ENCODE measurements around the gene PPP1R36. TPM values are rescaled to one million over a fixed set of nuclear protein-coding genes. Genes with fewer than 3 reads are reported as not detected.

Gene PPP1R36
- total and polyA plus RNA-seq, 2 of the 4 experiments (the other 2 are of a cell fraction): 0.15 to 0.54 TPM

GRCh38 chr14:64601571-64601970 is 51.8 kb downstream of the PPP1R36 start:
- no peak overlapping the region for H2AK9ac ChIP-seq (replicated peaks; ENCODE audit: low read depth, low read length, poor library complexity)
- no peak overlapping the region for H3K56ac ChIP-seq (ENCODE audit: extremely low read depth, insufficient read depth, low read length)
- no peak for DNase-seq
- H3K4me2 ChIP-seq (ENCODE audit: low read depth, low read length): no peak overlapping the region
- intact Hi-C loops (cut with micrococcal nuclease): no loop called here
- H3K9me3 ChIP-seq (ENCODE audit: control insufficient read depth, insufficient read depth, low read length): no peaks in the 10 kb centered on the region
- no peak overlapping the region for H3K18ac ChIP-seq (ENCODE audit: low read depth, low read length)
- H4K8ac ChIP-seq (ENCODE audit: low read depth in 2 of 2, low read length in 2 of 2): no peak overlapping the region
- no peak overlapping the region for H3K9ac ChIP-seq (ENCODE audit: low read depth, low read length)
- no peak overlapping the region for H4K5ac ChIP-seq (ENCODE audit: low read depth, low read length)
- in situ Hi-C loops (cut with MboI; ENCODE audit: low sequenced_read_pairs): no loop called here
- H3K4me3 ChIP-seq (ENCODE audit: insufficient read depth, low read depth, low read length): no peak overlapping the region
- H3K4me1 ChIP-seq (ENCODE audit: control insufficient read depth, insufficient read depth, low read length): no peaks in the 10 kb centered on the region
- H3K4ac ChIP-seq (ENCODE audit: low read depth, low read length): no peak overlapping the region
- no TSS peak for BruUV-seq (replicated peaks)
- peak overlapping the region; percentile 75 for H2AFZ ChIP-seq (replicated peaks; ENCODE audit: low read length, poor library complexity)
- WGBS, 2 experiments (ENCODE audit: extremely low coverage in 2 of 2, insufficient read length in 1 of 2): no CpG with 5 or more reads among the region's 38 CpGs
- no peak for TF ChIP-seq CEBPB (IDR thresholded peaks at IDR 0.05; ENCODE audit: low read depth, low read length)
- no peak for TF ChIP-seq MAFK (IDR thresholded peaks at IDR 0.05; ENCODE audit: low read depth, low read length)
- no peak for TF ChIP-seq RCOR1 (IDR thresholded peaks at IDR 0.05; ENCODE audit: insufficient replicate concordance, low read length)
- TF ChIP-seq NFE2L2 (IDR thresholded peaks at IDR 0.05; ENCODE audit: low read depth, low read length): no peak
- TF ChIP-seq FOS (IDR thresholded peaks at IDR 0.05; ENCODE audit: low read depth, low read length): no peak
- no peaks in the 10 kb centered on the region for H3K9me1 ChIP-seq (ENCODE audit: insufficient read depth, low read length)
- no peak overlapping the region for H2AK5ac ChIP-seq (ENCODE audit: low read depth, low read length)
- no peaks in the 10 kb centered on the region for H3K36me3 ChIP-seq (ENCODE audit: control insufficient read depth, insufficient read depth, low read length)
- H4K20me1 ChIP-seq (ENCODE audit: insufficient read depth, low read length): no peaks in the 10 kb centered on the region
- no peak overlapping the region for H3K23ac ChIP-seq (ENCODE audit: low read depth, low read length)
- ATAC-seq (ENCODE audit: low read depth): no peak
- dilution Hi-C loops (cut with HindIII; ENCODE audit: low sequenced_read_pairs, unreplicated experiment): no loop called here
- H2BK120ac ChIP-seq (ENCODE audit: low read depth, low read length): no peak overlapping the region
- no peak overlapping the region for H2BK20ac ChIP-seq (ENCODE audit: low read depth, low read length)
- no peak overlapping the region for H4K91ac ChIP-seq (ENCODE audit: insufficient read depth, low read depth, low read length)
- H2BK15ac ChIP-seq (ENCODE audit: low read depth, low read length): no peak overlapping the region
- H3K79me1 ChIP-seq (ENCODE audit: low read depth in 1 of 2, low read length in 2 of 2): no peaks in the 10 kb centered on the region
- H3K27me3 ChIP-seq (ENCODE audit: control insufficient read depth, insufficient read depth, low read length): no peaks in the 10 kb centered on the region
- H3K27ac ChIP-seq (ENCODE audit: insufficient read depth, low read length): no peak overlapping the region
- ChIA-PET POLR2A (ENCODE audit: unreplicated experiment) (no interaction called here), CTCF (no interaction called here)
- H3K14ac ChIP-seq (replicated peaks; ENCODE audit: low read depth, low read length): no peak overlapping the region
- no peak overlapping the region for H2BK5ac ChIP-seq (ENCODE audit: low read depth, low read length, poor library complexity, severe bottlenecking)
